Pulmonary artery endothelial cell (primary cell): ENCODE results near the gene SMARCA1. TPM values are rescaled to one million over a fixed set of nuclear protein-coding genes. Genes with fewer than 3 reads are reported as not detected.
"Not testable (repeated sequence)": the region's sequence is repeated elsewhere in the genome, so short reads cannot be mapped to it uniquely, and the experiment has no call there.

ENCODE experiments used
- DNase-seq: peaks from one replicate; pipeline ENCODE4 v3.0.0-alpha.2; 2011; ENCODE audit warnings: low read depth, low spot score
- total RNA-seq: library from RNA; depleted of rRNA; stranded (reverse); fragments of >200 nt; gene quantifications from 2 replicates; pipeline ENCODE4 v1.2.3, GENCODE V29; 2014

The SMARCA1 gene
- total RNA-seq = 31.5 and 31.9 TPM in 2 replicates

- DNase-seq = no peak
Measured at GRCh38 chrX:129523079-129523911, at the start of gene SMARCA1. SMARCA1 (minus strand) TSS chrX:129523490; CDS start chrX:129523370, 120 bp downstream.

DNA sequence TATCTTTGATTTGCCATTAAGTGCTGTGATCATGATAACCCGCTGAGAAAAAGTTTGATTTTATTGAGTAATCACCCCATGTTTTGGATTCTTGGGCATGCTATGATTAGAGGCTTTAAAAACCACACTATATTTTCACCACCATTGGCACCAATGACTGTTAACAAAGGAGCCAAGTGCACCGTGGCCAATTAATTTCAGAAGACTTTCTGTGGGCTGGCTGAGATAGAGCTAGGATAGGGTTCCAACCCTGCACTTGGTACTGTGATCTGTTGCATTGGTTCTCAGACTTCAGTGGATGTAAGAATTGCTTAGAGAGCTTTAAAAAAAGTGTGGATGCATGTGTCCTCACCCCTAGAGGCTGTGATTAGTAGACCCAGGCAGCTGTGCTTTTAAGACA is 49.1 kb upstream of the SMARCA1 start:
- DNase-seq = no peak

GRCh38 chrX:129568349-129568748 is 45.1 kb upstream of the SMARCA1 start:
- DNase-seq = no peak

GRCh38 chrX:129566073-129566472 is 42.8 kb upstream of the SMARCA1 start:
- no peak for DNase-seq

DNA sequence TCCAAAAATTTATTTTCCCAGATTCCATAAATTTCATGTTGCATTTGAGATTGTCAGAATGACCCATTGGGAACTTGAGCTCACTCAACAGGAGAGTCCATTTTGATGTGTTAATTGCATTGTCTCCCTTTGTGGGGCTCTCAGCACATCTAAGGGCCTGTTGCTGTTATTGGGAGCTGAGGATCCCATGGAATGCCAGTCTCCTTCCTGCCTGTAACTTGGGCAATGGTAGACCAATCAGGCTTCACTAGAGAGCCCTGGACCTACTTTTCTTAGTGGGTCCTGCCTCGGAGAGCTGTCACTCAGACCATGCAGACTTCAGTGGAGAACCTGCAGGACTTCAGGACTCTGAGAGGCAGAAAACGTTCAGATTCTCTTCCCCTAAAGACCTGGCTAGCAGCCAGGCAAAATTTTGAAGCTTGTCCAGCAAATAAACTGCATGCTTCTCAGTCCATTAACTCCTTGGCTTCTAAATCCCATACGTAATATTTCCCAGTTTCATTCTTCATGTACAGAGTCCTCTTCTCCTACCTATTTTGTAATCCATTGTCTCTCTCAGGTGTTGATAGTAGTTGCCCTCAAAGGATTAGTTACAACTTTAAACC is 41.9 kb upstream of the SMARCA1 start:
- no peak for DNase-seq

GRCh38 chrX:129564345-129564744 is 41.1 kb upstream of the SMARCA1 start:
- DNase-seq = not testable (repeated sequence)

DNA sequence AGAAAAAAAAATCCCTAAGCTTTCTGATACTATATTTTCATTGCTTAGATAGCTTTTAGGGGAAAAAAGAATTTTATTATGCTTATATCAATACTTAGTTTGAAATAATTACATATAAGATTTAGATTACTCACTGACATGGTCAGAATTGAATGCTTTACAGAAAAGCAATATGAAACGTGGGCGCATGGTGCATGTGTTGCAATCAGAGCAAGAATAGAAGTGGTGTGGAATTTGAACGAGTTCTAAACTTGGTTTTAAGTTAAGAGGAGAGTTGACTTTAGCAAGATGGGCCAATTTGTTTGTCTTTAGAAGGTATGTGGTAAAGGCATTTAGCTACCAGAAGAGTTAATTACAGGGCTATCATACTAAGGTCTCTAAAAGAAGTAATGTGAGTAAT is 38.2 kb upstream of the SMARCA1 start:
- DNase-seq = no peak

- no peak for DNase-seq
Measured at GRCh38 chrX:129559783-129560182, 36.5 kb upstream of the SMARCA1 start.

DNA sequence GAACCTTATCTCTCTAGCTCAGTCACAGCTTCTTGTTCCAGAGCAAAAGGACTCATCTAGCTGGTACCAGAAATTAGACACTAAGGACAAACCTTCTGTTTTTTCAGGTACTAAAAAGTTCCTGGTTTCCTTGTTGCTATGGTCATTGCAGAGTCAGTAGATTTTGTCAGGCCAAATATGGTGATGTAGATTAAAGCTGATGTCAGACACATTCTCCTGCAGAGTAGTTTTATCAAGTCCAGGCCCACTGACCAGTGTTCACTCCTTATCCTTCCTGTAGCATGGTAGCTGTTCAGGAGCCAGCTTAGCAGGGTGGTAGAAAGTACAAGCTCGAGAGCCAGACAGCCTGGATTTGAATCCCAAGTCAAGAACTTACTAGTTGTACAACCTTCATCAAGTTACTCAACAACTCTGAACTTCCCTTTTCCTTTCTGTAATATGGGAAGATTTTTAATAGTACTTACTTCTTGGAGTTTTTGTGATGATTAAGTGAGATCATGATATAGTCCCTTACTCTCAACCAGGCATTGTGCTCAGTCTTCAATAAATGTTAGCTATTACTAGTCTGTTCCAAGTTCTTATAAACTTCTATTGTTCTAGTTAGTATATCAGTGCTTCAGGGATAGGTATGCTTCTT is 34.7 kb upstream of the SMARCA1 start:
- DNase-seq = no peak

DNA sequence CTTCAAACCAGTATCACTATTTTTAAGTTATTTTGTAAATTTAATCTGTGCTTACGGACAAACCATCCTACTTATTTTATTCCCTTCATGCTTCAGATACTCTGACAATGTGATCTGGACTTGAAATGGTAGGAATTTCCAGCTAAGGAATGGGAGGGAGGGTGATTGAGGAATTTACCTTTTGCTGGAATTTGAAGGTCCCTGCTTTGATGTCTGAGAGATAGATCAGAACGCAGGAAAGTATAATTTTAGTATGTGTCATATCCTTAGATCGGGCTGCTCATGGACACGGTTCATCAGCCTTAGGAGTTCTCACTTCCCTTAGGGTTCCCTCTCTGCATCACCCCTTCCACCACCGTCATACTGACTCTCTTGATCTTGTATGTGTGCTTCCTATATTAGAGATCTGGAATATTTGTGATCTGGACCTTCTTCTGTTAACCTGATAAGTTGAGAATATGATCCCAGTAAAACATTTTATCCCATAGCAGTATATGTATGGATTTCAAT is 33.6 kb upstream of the SMARCA1 start:
- no peak for DNase-seq

DNA sequence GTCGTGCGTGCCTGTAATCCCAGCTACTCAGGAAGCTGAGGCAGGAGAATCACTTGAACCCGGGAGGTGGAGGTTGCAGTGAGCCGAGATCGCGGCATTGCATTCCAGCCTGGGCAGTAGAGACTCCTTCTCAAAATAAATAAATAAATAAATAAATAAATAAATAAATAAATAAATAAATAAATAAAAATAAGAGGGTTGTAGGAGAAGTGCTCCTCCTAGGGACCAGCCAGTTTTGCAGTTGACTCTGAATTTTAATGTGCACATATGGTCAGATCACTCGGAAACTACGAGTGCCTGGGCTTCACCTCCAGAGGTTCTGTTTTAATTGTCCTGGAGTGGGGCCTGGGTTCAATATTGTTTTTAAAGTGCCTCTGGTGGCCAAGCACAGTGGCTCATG is 31.5 kb upstream of the SMARCA1 start:
- DNase-seq = not testable (repeated sequence)

GRCh38 chrX:129553619-129554288 is 30.5 kb upstream of the SMARCA1 start:
- no peak for DNase-seq

- no peak for DNase-seq
Measured at GRCh38 chrX:129549124-129549523, 25.8 kb upstream of the SMARCA1 start.

DNA sequence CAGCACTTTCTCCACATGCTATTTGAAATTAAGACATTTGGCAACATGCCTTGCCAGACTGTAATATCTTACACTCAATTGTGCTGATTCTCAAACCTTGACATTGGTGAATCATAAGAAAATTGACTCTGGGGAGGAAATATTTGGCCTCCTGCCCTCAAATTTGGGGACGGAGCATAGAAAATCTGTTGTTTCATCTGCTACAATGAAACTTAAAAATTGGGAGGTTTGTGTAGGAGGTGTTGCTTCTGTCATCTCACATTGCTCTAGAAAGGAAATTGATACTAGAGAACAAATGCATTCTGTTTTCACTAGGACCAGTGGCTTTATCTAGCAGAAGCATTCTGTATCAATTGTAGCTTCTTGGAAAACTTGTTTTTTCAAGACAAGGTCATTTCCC is 22.1 kb upstream of the SMARCA1 start:
- DNase-seq = no peak

- DNase-seq = no peak
Measured at GRCh38 chrX:129544780-129545179, 21.5 kb upstream of the SMARCA1 start.

DNA sequence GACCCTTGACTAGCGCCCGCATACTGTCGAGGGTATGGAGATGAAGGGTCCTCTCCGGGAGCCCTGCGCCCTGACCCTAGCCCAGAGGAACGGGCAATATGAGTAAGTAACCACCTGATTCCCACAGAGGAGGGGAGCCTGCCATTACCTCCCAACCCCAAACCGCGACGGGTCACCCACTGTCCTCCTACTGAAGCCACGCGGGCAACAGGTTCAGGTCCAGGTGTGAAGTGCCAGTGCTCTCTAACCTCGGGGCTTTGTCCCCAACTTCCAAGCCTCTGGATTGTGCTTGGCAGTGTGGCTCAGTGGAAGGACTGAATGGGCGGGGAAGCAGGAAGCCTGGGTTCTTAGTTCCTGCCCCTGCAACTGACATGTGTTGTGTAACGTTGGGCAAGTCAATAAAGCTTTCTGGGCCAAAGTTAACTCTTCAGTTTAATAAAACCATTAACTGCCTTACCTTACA is 17.5 kb upstream of the SMARCA1 start:
- DNase-seq = no peak

GRCh38 chrX:129540068-129540653 is 16.9 kb upstream of the SMARCA1 start, which contains the start of gene OCRL:
OCRL (plus strand) TSS chrX:129540259; CDS start chrX:129540440, 181 bp downstream.
- DNase-seq = no peak

GRCh38 chrX:129534816-129535578 is 11.7 kb upstream of the SMARCA1 start:
- no peak for DNase-seq

DNA sequence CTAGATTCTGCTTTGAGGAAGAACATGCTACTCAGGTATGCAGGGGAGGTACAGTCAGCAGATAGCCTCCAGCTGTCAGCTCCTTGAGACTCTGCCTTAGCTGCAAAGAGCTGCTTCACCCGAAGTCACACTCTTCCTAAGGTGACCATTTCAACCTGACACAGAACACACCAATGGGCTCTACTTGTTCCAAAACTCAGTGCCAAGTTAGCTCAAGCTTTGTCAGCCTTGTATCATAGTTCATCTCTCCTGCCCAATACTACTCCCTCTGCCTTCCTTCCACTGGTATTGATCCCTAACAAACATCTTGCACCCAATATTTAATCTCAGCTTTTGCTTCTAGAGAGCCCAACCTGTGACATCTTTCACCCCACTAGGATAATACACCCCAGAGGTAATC is 7.8 kb upstream of the SMARCA1 start:
- DNase-seq = no peak

GRCh38 chrX:129530410-129530809 is 7.1 kb upstream of the SMARCA1 start:
- no peak for DNase-seq
